GM18498 (cell line): Measurements from ENCODE around the gene MIB1.
A peak's percentile ranks its signal among the peaks of the same experiment; 100 is the strongest.
"Not testable (repeated sequence)": the region's sequence is repeated elsewhere in the genome, so short reads cannot be mapped to it uniquely, and the experiment has no call there.

ENCODE experiments used
- ATAC-seq: cut with Tn5 transposase; IDR thresholded peaks from one replicate; pipeline ENCODE4 v1.9.1; 2021; ENCODE audit warnings: mild to moderate bottlenecking, moderate library complexity; ENCODE audit not compliant: unreplicated experiment

Gene MIB1

GRCh38 chr18:21740538-21741311 lies at the start of gene MIB1:
Gene MIB1 (plus strand): TSS chr18:21740792. CDS start chr18:21741584, 792 bp downstream.
- ATAC-seq: peak; percentile 97

- ATAC-seq: no peak
Measured at GRCh38 chr18:21693322-21693721, 47.3 kb upstream of the MIB1 start.

- no peak for ATAC-seq
Measured at GRCh38 chr18:21700528-21701075, 40.0 kb upstream of the MIB1 start.

GRCh38 chr18:21701621-21702020 lies 39.0 kb upstream of the MIB1 start:
- ATAC-seq: no peak

- ATAC-seq: no peak
Measured at GRCh38 chr18:21702602-21703001, 38.0 kb upstream of the MIB1 start.

GRCh38 chr18:21703241-21703820 lies 37.3 kb upstream of the MIB1 start:
- ATAC-seq: no peak

- peak; percentile 96 for ATAC-seq
Measured at GRCh38 chr18:21704603-21705364, 35.8 kb upstream of the MIB1 start, which contains the start of gene ABHD3. Gene ABHD3 (minus strand): TSS chr18:21704774. CDS start chr18:21704665, 109 bp downstream.

GRCh38 chr18:21706386-21706865 lies 34.2 kb upstream of the MIB1 start:
- no peak for ATAC-seq

- ATAC-seq: not testable (repeated sequence)
Measured at GRCh38 chr18:21707130-21707529, 33.5 kb upstream of the MIB1 start.

GRCh38 chr18:21714474-21714873 lies 26.1 kb upstream of the MIB1 start:
- no peak for ATAC-seq

- no peak for ATAC-seq
Measured at GRCh38 chr18:21722687-21723086, 17.9 kb upstream of the MIB1 start.

- ATAC-seq: no peak
Measured at GRCh38 chr18:21725201-21725600, 15.4 kb upstream of the MIB1 start.

GRCh38 chr18:21727702-21728101 lies 12.9 kb upstream of the MIB1 start:
- ATAC-seq: no peak

- no peak for ATAC-seq
Measured at GRCh38 chr18:21733011-21733410, 7.6 kb upstream of the MIB1 start.

- no peak for ATAC-seq
Measured at GRCh38 chr18:21735452-21736015, 5.1 kb upstream of the MIB1 start.

- not testable (repeated sequence) for ATAC-seq
Measured at GRCh38 chr18:21736926-21737325, 3.7 kb upstream of the MIB1 start.

- ATAC-seq: peak; percentile 10
Measured at GRCh38 chr18:21739604-21740537, 721 bp upstream of the MIB1 start.

GRCh38 chr18:21741312-21741561 lies 645 bp downstream of the MIB1 start:
- no peak for ATAC-seq

- ATAC-seq: peak; percentile 20
Measured at GRCh38 chr18:21741562-21742314, 1.1 kb downstream of the MIB1 start.
